OCI-LY7 (cell line): ENCODE data around the gene CCNF.

Experiments
- CTCF ChIP-seq: fragments of 200-600 bp; sonication (generic); conservative IDR thresholded peaks from 2 replicates; pipeline ENCODE4 v1.5.1; 2014; ENCODE audit warnings: mild to moderate bottlenecking, antibody characterized with exemption, low read length, moderate library complexity, mixed read lengths
- EZH2phosphoT487 ChIP-seq: fragments of 200-600 bp; sonication (generic); IDR thresholded peaks from 2 replicates; pipeline ENCODE4 v1.6.1; 2018; ENCODE audit warnings: low read depth, borderline replicate concordance, mild to moderate bottlenecking, mixed run types, antibody characterized with exemption, low read length, moderate library complexity, mixed read lengths

- TF ChIP-seq CTCF (no peak), EZH2phosphoT487 (no peak)
Observed at GRCh38 chr16:2425008-2425518, 4.2 kb upstream of the CCNF start.
